SU-DHL-6 (cell line): Measurements from ENCODE around the gene CHD2.

ENCODE experiments used
- H2AFZ ChIP-seq: fragments of 200-600 bp; sonication (generic); 2 replicates; pipeline ENCODE4 v1.6.1; 2014; ENCODE audit warnings: low read depth, mild to moderate bottlenecking, moderate library complexity, mixed read lengths, antibody characterized with exemption, low read length; ENCODE audit not compliant: severe bottlenecking
- H3F3A ChIP-seq: fragments of 200-600 bp; shearing (Covaris generic); 2 replicates; pipeline ENCODE4 v1.6.0; 2016; ENCODE audit warnings: antibody characterized with exemption, mild to moderate bottlenecking; ENCODE audit not compliant: insufficient read depth
- H3K27ac ChIP-seq: fragments of 200-600 bp; sonication (generic); 2 replicates; pipeline ENCODE4 v1.5.1; 2016; ENCODE audit warnings: low read depth, mild to moderate bottlenecking, low read length, moderate library complexity, mixed read lengths
- H3K27me3 ChIP-seq: fragments of 200-600 bp; sonication (generic), shearing (Covaris generic); 2 replicates; pipeline ENCODE4 v1.6.0; 2014; ENCODE audit warnings: mild to moderate bottlenecking, low read length
- H3K36me3 ChIP-seq: fragments of 200-600 bp; sonication (generic); 2 replicates; pipeline ENCODE4 v1.6.1; 2014; ENCODE audit warnings: mild to moderate bottlenecking, low read length, mixed read lengths
- H3K4me2 ChIP-seq: fragments of 300-600, 200-600 bp; shearing (Covaris generic), sonication (generic); 2 replicates; pipeline ENCODE4 v1.6.0; 2014; ENCODE audit warnings: low read length, low read depth, mild to moderate bottlenecking; ENCODE audit not compliant: poor library complexity, severe bottlenecking
- H3K4me3 ChIP-seq: fragments of 200-600 bp; sonication (generic); 2 replicates; pipeline ENCODE4 v1.5.1; 2014; ENCODE audit warnings: antibody characterized with exemption, low read length, mild to moderate bottlenecking, mixed read lengths; ENCODE audit not compliant: insufficient read depth, poor library complexity, severe bottlenecking
- H3K79me2 ChIP-seq: fragments of 200-600 bp; sonication (generic); 2 replicates; pipeline ENCODE4 v1.6.1; 2014; ENCODE audit warnings: mild to moderate bottlenecking, low read length, moderate library complexity; ENCODE audit not compliant: insufficient read depth
- H3K9ac ChIP-seq: fragments of 200-600 bp; sonication (generic); 2 replicates; pipeline ENCODE4 v1.7.0; 2014; ENCODE audit warnings: mild to moderate bottlenecking, low read length
- H3K9me2 ChIP-seq: fragments of 200-600 bp; sonication (generic); replicated peaks from 2 replicates; pipeline ENCODE4 v1.6.1; 2014; ENCODE audit warnings: low read length; ENCODE audit not compliant: insufficient read depth
- H3K9me3 ChIP-seq: fragments of 200-600 bp; sonication (generic); 2 replicates; pipeline ENCODE4 v1.6.1; 2014; ENCODE audit warnings: low read length, mixed read lengths; ENCODE audit not compliant: insufficient read depth
- H4K20me1 ChIP-seq: fragments of 200-600 bp; sonication (generic); 2 replicates; pipeline ENCODE4 v1.6.1; 2014; ENCODE audit warnings: low read depth, mild to moderate bottlenecking, antibody characterized with exemption, low read length, moderate library complexity, mixed read lengths
- CTCF ChIP-seq: fragments of 200-600 bp; sonication (generic); IDR thresholded peaks from one replicate; pipeline ENCODE4 v1.5.1; 2017; ENCODE audit warnings: antibody characterized with exemption, mild to moderate bottlenecking, low read length, moderate library complexity; ENCODE audit not compliant: insufficient read depth, poor library complexity, severe bottlenecking
- EZH2phosphoT487 ChIP-seq: fragments of 200-600 bp; sonication (generic), shearing (Covaris generic); conservative IDR thresholded peaks from 2 replicates; pipeline ENCODE4 v1.6.1; 2018; ENCODE audit warnings: mild to moderate bottlenecking, antibody characterized with exemption, low read length, moderate library complexity, mixed read lengths

CHD2 gene

GRCh38 chr15:93005133-93005532, 105.0 kb downstream of the CHD2 start:
- no peak overlapping the region for H2AFZ ChIP-seq
- H3K79me2 ChIP-seq, result no peaks in the 10 kb centered on the region
- no peaks in the 10 kb centered on the region for H4K20me1 ChIP-seq
- H3K27ac ChIP-seq, result no peak overlapping the region
- no peak overlapping the region for H3K4me3 ChIP-seq
- no peak overlapping the region for H3K9ac ChIP-seq
- no peak overlapping the region for H3K4me2 ChIP-seq
- H3K9me2 ChIP-seq, result no peaks in the 10 kb centered on the region
- TF ChIP-seq EZH2phosphoT487 (no peak), CTCF (no peak)
- H3K27me3 ChIP-seq, result no peaks in the 10 kb centered on the region
- H3K9me3 ChIP-seq, result no peaks in the 10 kb centered on the region
- H3F3A ChIP-seq, result no peaks in the 10 kb centered on the region; the same call in 1 of the 2 replicates
- H3K36me3 ChIP-seq, result peaks cover 59% of the 10 kb centered on the region

- no peak overlapping the region for H2AFZ ChIP-seq
- no peaks in the 10 kb centered on the region for H3K9me2 ChIP-seq
- H3F3A ChIP-seq, result no peaks in the 10 kb centered on the region; the same call in 1 of the 2 replicates
- H3K4me2 ChIP-seq, result no peak overlapping the region
- no peaks in the 10 kb centered on the region for H3K79me2 ChIP-seq
- TF ChIP-seq CTCF, result no peak
- no peak for TF ChIP-seq EZH2phosphoT487
- no peaks in the 10 kb centered on the region for H4K20me1 ChIP-seq
- no peaks in the 10 kb centered on the region for H3K9me3 ChIP-seq
- no peak overlapping the region for H3K4me3 ChIP-seq
- H3K27ac ChIP-seq, result no peak overlapping the region
- H3K27me3 ChIP-seq, result no peaks in the 10 kb centered on the region
- H3K9ac ChIP-seq, result no peak overlapping the region
- H3K36me3 ChIP-seq, result peaks cover 56% of the 10 kb centered on the region
These were observed 107.9 kb downstream of the CHD2 start for GRCh38 chr15:93007994-93008393.

GRCh38 chr15:93012786-93013185, 112.7 kb downstream of the CHD2 start:
- H3K4me3 ChIP-seq, result no peak overlapping the region
- no peak overlapping the region for H3K27ac ChIP-seq
- H3K9me3 ChIP-seq, result no peaks in the 10 kb centered on the region
- H2AFZ ChIP-seq, result no peak overlapping the region
- H3K27me3 ChIP-seq, result no peaks in the 10 kb centered on the region
- no peaks in the 10 kb centered on the region for H3K9me2 ChIP-seq
- H3K4me2 ChIP-seq, result no peak overlapping the region
- H3F3A ChIP-seq, result no peaks in the 10 kb centered on the region
- no peak overlapping the region for H3K9ac ChIP-seq
- peaks cover 61% of the 10 kb centered on the region for H3K36me3 ChIP-seq
- TF ChIP-seq EZH2phosphoT487, result no peak
- TF ChIP-seq CTCF, result no peak
- H4K20me1 ChIP-seq, result no peaks in the 10 kb centered on the region
- no peaks in the 10 kb centered on the region for H3K79me2 ChIP-seq
